ENCODE data around the gene COX7B2. TPM values are rescaled to one million over a fixed set of nuclear protein-coding genes. Genes with fewer than 3 reads are reported as not detected.

The COX7B2 gene
- total and polyA plus RNA-seq, 2 of the 13 experiments (the other 11 are each of a cell fraction or from before 2014, with no cell fraction given), result not detected

DNA sequence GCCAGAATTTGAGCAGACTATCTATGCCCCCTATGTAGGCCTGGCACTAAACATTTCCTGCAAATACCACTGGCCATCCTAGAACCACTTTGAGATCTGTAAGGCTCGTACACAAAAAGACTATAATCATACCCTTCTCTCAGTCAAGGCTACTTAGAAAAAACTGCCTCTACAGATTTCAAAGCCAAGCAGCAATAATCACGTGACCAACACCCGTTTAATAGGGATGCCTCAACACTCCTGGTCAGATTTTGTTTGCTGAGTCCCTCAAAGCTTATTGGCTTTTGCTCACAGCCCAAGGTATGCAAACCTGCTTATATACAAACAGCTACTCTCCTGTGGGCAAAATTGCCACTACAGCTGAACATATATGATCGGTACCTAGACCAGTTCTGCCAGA is 897 bp downstream of the COX7B2 start:
- Histone ChIP-seq H4K20me1 (ENCODE audit: insufficient read depth, low read length) (no peaks in the 10 kb centered on the region), H3K27ac (ENCODE audit: extremely low read length, insufficient read depth, low read length) (no peak overlapping the region), H3K79me2 (ENCODE audit: insufficient read depth, low read length) (no peaks in the 10 kb centered on the region), H3K4me2 (ENCODE audit: low read depth, low read length) (no peak overlapping the region), H3K4me3 (replicated peaks in 1 of 3; ENCODE audit: insufficient read depth in 1 of 3, low read depth in 2 of 3, low read length in 3 of 3) (no peak overlapping the region), H3K36me3 (replicated peaks in 1 of 2; ENCODE audit: control insufficient read depth in 1 of 2, insufficient read depth in 2 of 2, low read length in 2 of 2) (no peaks in the 10 kb centered on the region), H3K27me3 (ENCODE audit: control insufficient read depth in 1 of 2, insufficient read depth in 2 of 2, low read length in 2 of 2) (no peaks in the 10 kb centered on the region), H3K4me1 (ENCODE audit: insufficient read depth, low read length) (no peaks in the 10 kb centered on the region), H3K9ac (ENCODE audit: insufficient read depth, low read depth, low read length) (no peak overlapping the region), H2AFZ (ENCODE audit: low read length) (no peak overlapping the region), H3K9me3 (ENCODE audit: low read length) (no peaks in the 10 kb centered on the region)
- BruUV-seq (replicated peaks), result no TSS peak
- WGBS (ENCODE audit: low lambda C conversion rate), result 40% methylated on average over 4 of the region's 4 CpGs
- TF ChIP-seq, protein P1, sequence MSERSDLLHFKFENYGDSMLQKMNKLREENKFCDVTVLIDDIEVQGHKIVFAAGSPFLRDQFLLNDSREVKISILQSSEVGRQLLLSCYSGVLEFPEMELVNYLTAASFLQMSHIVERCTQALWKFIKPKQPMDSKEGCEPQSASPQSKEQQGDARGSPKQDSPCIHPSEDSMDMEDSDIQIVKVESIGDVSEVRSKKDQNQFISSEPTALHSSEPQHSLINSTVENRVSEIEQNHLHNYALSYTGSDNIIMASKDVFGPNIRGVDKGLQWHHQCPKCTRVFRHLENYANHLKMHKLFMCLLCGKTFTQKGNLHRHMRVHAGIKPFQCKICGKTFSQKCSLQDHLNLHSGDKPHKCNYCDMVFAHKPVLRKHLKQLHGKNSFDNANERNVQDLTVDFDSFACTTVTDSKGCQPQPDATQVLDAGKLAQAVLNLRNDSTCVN (CRISPR knock-in tag; IDR thresholded peaks at IDR 0.05; ENCODE audit: borderline replicate concordance), result no peak
- TF ChIP-seq FOXK2 (IDR thresholded peaks at IDR 0.05) (no peak), NCOA2 (CRISPR knock-in tag; IDR thresholded peaks at IDR 0.05) (no peak), THAP8 (CRISPR knock-in tag; IDR thresholded peaks at IDR 0.05; ENCODE audit: borderline replicate concordance) (no peak), RAD51 (IDR thresholded peaks at IDR 0.05; ENCODE audit: borderline replicate concordance) (peak; percentile 75; the same call in 1 of the 2 replicates)
- TF ChIP-seq, protein P2, sequence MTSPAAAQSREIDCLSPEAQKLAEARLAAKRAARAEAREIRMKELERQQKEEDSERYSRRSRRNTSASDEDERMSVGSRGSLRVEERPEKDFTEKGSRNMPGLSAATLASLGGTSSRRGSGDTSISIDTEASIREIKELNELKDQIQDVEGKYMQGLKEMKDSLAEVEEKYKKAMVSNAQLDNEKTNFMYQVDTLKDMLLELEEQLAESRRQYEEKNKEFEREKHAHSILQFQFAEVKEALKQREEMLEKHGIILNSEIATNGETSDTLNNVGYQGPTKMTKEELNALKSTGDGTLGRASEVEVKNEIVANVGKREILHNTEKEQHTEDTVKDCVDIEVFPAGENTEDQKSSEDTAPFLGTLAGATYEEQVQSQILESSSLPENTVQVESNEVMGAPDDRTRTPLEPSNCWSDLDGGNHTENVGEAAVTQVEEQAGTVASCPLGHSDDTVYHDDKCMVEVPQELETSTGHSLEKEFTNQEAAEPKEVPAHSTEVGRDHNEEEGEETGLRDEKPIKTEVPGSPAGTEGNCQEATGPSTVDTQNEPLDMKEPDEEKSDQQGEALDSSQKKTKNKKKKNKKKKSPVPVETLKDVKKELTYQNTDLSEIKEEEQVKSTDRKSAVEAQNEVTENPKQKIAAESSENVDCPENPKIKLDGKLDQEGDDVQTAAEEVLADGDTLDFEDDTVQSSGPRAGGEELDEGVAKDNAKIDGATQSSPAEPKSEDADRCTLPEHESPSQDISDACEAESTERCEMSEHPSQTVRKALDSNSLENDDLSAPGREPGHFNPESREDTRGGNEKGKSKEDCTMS (CRISPR knock-in tag; conservative IDR thresholded peaks at IDR 0.05), result no peak
- TF ChIP-seq, protein P3, sequence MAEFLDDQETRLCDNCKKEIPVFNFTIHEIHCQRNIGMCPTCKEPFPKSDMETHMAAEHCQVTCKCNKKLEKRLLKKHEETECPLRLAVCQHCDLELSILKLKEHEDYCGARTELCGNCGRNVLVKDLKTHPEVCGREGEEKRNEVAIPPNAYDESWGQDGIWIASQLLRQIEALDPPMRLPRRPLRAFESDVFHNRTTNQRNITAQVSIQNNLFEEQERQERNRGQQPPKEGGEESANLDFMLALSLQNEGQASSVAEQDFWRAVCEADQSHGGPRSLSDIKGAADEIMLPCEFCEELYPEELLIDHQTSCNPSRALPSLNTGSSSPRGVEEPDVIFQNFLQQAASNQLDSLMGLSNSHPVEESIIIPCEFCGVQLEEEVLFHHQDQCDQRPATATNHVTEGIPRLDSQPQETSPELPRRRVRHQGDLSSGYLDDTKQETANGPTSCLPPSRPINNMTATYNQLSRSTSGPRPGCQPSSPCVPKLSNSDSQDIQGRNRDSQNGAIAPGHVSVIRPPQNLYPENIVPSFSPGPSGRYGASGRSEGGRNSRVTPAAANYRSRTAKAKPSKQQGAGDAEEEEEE (CRISPR knock-in tag; IDR thresholded peaks at IDR 0.05; ENCODE audit: borderline replicate concordance), result no peak
- TF ChIP-seq, protein P4, sequence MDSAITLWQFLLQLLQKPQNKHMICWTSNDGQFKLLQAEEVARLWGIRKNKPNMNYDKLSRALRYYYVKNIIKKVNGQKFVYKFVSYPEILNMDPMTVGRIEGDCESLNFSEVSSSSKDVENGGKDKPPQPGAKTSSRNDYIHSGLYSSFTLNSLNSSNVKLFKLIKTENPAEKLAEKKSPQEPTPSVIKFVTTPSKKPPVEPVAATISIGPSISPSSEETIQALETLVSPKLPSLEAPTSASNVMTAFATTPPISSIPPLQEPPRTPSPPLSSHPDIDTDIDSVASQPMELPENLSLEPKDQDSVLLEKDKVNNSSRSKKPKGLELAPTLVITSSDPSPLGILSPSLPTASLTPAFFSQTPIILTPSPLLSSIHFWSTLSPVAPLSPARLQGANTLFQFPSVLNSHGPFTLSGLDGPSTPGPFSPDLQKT (CRISPR knock-in tag; IDR thresholded peaks at IDR 0.05; ENCODE audit: borderline replicate concordance), result no peak
- no peak for DNase-seq (ENCODE audit: low spot score)
- intact Hi-C loops (cut with micrococcal nuclease; ENCODE audit: unreplicated experiment), result no loop called here
- POLR2A ChIA-PET, result no interaction called here
- ATAC-seq, result no peak
- in situ Hi-C loops (cut with HindIII; ENCODE audit: extremely low pct_ligation_motif_present, low pct_unique_long_range_greater_than_20kb), result no loop called here
- CTCF ChIA-PET (ENCODE audit: low intra/inter-chr PET ratio, low total read pairs), result no interaction called here
- FAIRE-seq, result no peak

Data from HepG2 (cell line).